Fibroblast of mammary gland (primary cell): ENCODE results near the gene CDH13.

Experiments used
- DNase-seq: peaks from one replicate; pipeline ENCODE4 v3.0.0-alpha.2; 2010; ENCODE audit warnings: low read depth
- H3K4me3 ChIP-seq: 2 replicates; pipeline ENCODE4 v1.5.1; 2011; ENCODE audit warnings: low read depth, mild to moderate bottlenecking, low read length, moderate library complexity; ENCODE audit not compliant: control insufficient read depth
- TF ChIP-seq, protein P1 (sequence below): conservative IDR thresholded peaks from 2 replicates; pipeline ENCODE4 v1.5.1; 2011; ENCODE audit warnings: low read depth, low read length, inconsistent platforms; ENCODE audit not compliant: control insufficient read depth, insufficient read depth

CDH13 gene

DNA sequence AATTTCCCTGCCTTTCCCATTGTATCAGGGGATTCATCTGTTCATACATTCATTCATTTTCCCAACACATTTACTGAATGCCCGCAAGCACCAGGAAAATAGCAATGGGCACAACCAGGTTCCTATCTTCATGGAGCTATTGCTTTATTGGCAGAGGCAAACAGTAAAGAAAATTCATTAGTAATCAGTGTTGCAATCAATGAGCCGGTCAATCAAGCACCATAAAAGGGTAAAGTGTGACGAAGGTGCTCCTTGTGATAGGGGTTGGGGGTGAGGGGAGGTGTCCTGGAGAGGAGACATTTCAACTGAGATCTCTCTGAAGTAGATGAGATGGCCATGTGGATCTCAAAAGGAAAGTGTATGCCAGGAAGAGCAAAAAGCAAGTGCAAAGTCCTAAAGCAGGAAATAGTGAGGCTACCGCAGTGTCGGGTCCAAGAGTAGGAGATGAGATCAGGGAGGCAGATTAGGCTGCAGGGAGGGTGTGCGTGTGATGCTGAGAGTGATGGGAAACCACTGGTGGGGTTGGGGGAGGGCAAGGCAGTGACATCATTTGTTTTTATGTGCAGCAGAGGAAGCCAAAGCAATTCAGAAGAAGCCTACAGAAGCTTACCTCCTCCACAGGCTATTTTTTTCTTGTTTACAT is 28.4 kb downstream of the CDH13 start:
- TF ChIP-seq, protein P1, sequence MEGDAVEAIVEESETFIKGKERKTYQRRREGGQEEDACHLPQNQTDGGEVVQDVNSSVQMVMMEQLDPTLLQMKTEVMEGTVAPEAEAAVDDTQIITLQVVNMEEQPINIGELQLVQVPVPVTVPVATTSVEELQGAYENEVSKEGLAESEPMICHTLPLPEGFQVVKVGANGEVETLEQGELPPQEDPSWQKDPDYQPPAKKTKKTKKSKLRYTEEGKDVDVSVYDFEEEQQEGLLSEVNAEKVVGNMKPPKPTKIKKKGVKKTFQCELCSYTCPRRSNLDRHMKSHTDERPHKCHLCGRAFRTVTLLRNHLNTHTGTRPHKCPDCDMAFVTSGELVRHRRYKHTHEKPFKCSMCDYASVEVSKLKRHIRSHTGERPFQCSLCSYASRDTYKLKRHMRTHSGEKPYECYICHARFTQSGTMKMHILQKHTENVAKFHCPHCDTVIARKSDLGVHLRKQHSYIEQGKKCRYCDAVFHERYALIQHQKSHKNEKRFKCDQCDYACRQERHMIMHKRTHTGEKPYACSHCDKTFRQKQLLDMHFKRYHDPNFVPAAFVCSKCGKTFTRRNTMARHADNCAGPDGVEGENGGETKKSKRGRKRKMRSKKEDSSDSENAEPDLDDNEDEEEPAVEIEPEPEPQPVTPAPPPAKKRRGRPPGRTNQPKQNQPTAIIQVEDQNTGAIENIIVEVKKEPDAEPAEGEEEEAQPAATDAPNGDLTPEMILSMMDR = no peak
- peak; percentile 79 for DNase-seq
- no peak overlapping the region for H3K4me3 ChIP-seq

DNA sequence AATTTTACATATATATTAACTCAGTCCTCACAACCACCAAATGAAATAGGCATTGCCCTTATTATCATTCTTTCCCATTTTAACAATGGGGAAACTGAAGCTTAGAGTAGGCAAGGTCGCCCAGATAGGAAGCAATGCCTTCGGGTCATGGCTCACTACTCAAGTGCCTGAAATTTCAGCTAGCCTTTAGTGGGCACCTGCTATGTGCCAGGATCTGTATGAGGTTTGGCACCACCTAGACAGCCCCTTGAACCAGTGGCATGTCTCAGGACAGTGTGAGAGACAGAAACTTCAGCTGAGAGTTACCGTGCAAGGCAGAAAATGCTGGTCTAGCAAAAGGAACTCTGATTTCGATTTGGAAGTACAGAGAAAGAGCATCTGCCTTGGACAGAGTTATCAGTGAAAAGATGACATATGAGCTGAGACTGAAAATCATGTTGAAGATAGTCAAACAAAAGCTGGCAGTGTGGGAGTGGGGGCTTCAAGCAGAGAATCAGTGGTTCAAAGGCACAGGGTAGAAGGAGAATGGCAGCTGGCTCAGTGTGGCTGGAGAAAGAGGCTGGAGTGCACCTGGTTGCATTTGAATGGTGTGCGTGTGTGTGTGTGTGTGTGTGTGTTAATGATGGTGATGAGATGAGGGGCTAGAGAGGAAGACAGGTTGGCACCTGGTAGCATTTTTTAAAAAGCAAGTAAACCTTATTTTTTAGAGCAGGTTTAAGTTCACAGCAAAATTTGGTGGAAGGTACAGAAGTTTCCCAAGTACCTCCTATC is 29.1 kb downstream of the CDH13 start:
- TF ChIP-seq, protein P1 = no peak
- no peak for DNase-seq

DNA sequence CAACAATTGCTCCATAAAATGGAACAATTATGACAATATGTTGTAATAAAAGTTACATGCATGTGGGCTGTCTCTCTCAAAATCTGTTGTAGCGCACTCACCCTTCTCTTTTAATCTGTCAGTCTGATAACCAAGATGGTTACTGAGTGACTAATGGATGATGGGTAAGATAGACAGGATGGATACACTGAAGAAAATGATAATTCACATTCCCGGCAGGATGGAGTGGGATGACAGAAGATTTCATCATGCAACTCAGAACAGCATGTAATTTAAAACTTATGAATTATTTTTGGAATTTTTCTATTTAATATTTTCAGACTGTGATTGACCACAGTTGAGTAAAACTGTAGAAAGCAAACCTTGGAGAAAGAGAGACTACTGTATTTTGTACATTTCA is 30.5 kb downstream of the CDH13 start:
- no peak overlapping the region for H3K4me3 ChIP-seq
- DNase-seq = peak; percentile 52
- TF ChIP-seq, protein P1 = no peak

More for the DNA sequence above, 29.1 kb downstream of the CDH13 start:
- no peak overlapping the region for H3K4me3 ChIP-seq

DNA sequence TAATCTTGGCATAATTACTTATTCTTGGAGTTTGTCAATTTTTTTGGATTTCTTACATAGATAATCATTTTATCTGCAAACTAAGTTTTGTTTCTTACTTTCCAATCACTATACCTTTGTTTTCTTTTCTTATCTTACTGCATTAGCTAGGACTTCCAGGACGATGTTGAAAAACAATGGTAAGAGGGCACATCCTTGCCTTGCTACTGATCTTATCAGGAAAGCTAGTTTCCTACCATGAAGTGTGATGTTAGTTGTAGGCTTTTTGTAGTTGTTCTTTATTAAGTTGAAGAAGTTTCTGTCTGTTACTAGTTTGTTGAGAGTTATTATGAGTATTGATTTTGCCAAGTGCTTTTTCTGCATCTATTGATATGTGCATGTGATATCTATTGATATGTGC is 31.0 kb downstream of the CDH13 start:
- TF ChIP-seq, protein P1 = no peak
- no peak overlapping the region for H3K4me3 ChIP-seq
- DNase-seq = no peak

DNA sequence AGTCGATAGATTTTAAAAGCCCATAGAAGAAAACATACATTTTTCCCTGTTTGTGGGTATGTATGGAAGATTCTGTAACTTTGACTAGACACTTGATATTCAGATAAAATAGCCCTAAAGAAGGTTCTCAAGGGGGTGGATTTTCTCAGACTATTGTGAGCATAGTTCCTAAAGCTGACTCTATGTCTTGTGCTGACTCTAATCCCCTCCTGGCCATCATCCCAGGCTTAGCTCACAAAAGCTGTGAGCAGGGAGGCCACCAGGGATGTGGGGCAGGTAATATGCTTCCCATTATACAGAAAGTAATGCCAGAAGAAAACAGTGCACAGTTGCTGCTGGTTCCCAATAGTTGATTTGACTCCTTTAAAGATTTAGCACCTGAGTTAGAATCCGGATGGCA is 32.0 kb downstream of the CDH13 start:
- DNase-seq = no peak
- no peak overlapping the region for H3K4me3 ChIP-seq
- TF ChIP-seq, protein P1 = no peak

DNA sequence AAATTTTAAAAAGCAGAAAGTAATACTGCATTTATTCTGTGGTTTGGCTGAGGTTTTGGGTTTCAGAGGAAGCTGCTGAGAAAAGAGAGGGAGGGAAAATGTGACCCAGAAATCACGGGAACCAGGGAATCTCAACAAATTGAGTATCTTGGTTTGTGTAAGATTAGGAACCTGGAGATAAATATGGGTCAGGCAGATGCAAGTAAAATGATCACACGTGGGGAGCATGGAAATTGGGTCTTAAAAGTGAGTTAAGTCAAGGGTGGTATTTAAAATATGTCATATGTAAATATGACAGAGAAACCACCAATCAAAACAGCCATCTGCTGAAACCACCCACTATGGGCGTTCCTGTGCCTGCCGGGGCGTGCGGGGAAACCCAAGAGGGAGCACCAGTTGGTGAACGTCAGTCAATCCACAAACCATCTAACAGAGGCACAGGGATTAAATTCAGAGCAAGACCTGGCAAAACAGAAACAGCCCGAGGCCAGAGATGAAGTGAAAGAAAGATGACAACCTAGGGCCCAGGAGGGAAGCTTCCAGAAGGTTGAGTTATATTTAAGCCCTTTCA is 33.4 kb downstream of the CDH13 start:
- no peak overlapping the region for H3K4me3 ChIP-seq

More for the DNA sequence above, 33.4 kb downstream of the CDH13 start:
- TF ChIP-seq, protein P1 = no peak
- DNase-seq = peak; percentile 25
